SU-DHL-6 (cell line): ENCODE data around the gene TNFRSF4.

Source experiments
- H2AFZ ChIP-seq: fragments of 200-600 bp; sonication (generic); 2 replicates; pipeline ENCODE4 v1.6.1; 2014; ENCODE audit warnings: low read depth, mild to moderate bottlenecking, moderate library complexity, mixed read lengths, antibody characterized with exemption, low read length; ENCODE audit not compliant: severe bottlenecking
- H3F3A ChIP-seq: fragments of 200-600 bp; shearing (Covaris generic); 2 replicates; pipeline ENCODE4 v1.6.0; 2016; ENCODE audit warnings: antibody characterized with exemption, mild to moderate bottlenecking; ENCODE audit not compliant: insufficient read depth
- H3K27ac ChIP-seq: fragments of 200-600 bp; sonication (generic); 2 replicates; pipeline ENCODE4 v1.5.1; 2016; ENCODE audit warnings: low read depth, mild to moderate bottlenecking, low read length, moderate library complexity, mixed read lengths
- H3K27me3 ChIP-seq: fragments of 200-600 bp; sonication (generic), shearing (Covaris generic); 2 replicates; pipeline ENCODE4 v1.6.0; 2014; ENCODE audit warnings: mild to moderate bottlenecking, low read length
- H3K36me3 ChIP-seq: fragments of 200-600 bp; sonication (generic); 2 replicates; pipeline ENCODE4 v1.6.1; 2014; ENCODE audit warnings: mild to moderate bottlenecking, low read length, mixed read lengths
- H3K4me2 ChIP-seq: fragments of 300-600, 200-600 bp; shearing (Covaris generic), sonication (generic); 2 replicates; pipeline ENCODE4 v1.6.0; 2014; ENCODE audit warnings: low read length, low read depth, mild to moderate bottlenecking; ENCODE audit not compliant: poor library complexity, severe bottlenecking
- H3K4me3 ChIP-seq: fragments of 200-600 bp; sonication (generic); 2 replicates; pipeline ENCODE4 v1.5.1; 2014; ENCODE audit warnings: antibody characterized with exemption, low read length, mild to moderate bottlenecking, mixed read lengths; ENCODE audit not compliant: insufficient read depth, poor library complexity, severe bottlenecking
- H3K79me2 ChIP-seq: fragments of 200-600 bp; sonication (generic); 2 replicates; pipeline ENCODE4 v1.6.1; 2014; ENCODE audit warnings: mild to moderate bottlenecking, low read length, moderate library complexity; ENCODE audit not compliant: insufficient read depth
- H3K9ac ChIP-seq: fragments of 200-600 bp; sonication (generic); 2 replicates; pipeline ENCODE4 v1.7.0; 2014; ENCODE audit warnings: mild to moderate bottlenecking, low read length
- H3K9me2 ChIP-seq: fragments of 200-600 bp; sonication (generic); replicated peaks from 2 replicates; pipeline ENCODE4 v1.6.1; 2014; ENCODE audit warnings: low read length; ENCODE audit not compliant: insufficient read depth
- H3K9me3 ChIP-seq: fragments of 200-600 bp; sonication (generic); 2 replicates; pipeline ENCODE4 v1.6.1; 2014; ENCODE audit warnings: low read length, mixed read lengths; ENCODE audit not compliant: insufficient read depth
- H4K20me1 ChIP-seq: fragments of 200-600 bp; sonication (generic); 2 replicates; pipeline ENCODE4 v1.6.1; 2014; ENCODE audit warnings: low read depth, mild to moderate bottlenecking, antibody characterized with exemption, low read length, moderate library complexity, mixed read lengths
- EZH2phosphoT487 ChIP-seq: fragments of 200-600 bp; sonication (generic), shearing (Covaris generic); conservative IDR thresholded peaks from 2 replicates; pipeline ENCODE4 v1.6.1; 2018; ENCODE audit warnings: mild to moderate bottlenecking, antibody characterized with exemption, low read length, moderate library complexity, mixed read lengths
- TF ChIP-seq, protein P1 (sequence below): fragments of 200-600 bp; sonication (generic); IDR thresholded peaks from one replicate; pipeline ENCODE4 v1.5.1; 2017; ENCODE audit warnings: antibody characterized with exemption, mild to moderate bottlenecking, low read length, moderate library complexity; ENCODE audit not compliant: insufficient read depth, poor library complexity, severe bottlenecking

Gene TNFRSF4

DNA sequence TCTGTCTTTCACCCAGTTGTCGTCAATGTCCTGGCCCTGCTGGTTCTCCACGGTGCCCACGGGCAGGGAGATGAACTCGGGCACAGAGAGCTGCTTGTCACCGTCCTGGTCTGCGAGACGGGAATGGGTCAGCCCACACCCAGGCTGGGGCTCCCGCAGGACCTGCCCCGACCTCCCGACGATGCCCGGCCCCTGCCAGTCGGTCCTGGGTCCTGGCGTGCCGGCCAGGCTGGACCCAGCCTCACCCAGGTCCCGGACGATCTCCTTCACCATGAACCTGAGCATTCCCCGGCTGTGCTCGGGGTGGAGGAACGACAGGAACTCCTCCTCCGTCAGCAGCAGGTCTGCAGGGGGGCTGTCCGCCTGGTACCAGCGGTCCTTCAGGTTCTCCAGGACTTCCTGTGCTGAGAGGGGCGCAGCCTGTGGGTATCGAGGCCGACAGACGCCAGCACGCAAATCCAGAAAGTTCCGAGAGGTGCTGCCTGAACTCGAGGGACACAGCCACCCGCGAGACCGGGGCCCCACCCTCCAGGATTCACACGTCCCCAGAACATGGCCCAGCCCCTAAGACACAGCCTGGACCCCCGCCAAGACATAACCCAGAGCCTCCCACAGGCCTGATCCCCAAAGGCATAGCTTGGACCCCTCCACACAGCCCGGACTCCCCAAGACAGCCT, 4.7 kb upstream of the TNFRSF4 start:
- Histone ChIP-seq H4K20me1 (no peaks in the 10 kb centered on the region), H3K4me2 (no peak overlapping the region), H3K27me3 (no peaks in the 10 kb centered on the region), H3K36me3 (no peaks in the 10 kb centered on the region), H3K4me3 (no peak overlapping the region), H2AFZ (no peak overlapping the region), H3K27ac (no peak overlapping the region), H3K79me2 (no peaks in the 10 kb centered on the region), H3F3A (no peaks in the 10 kb centered on the region), H3K9me2 (no peaks in the 10 kb centered on the region), H3K9me3 (no peaks in the 10 kb centered on the region), H3K9ac (no peak overlapping the region)
- TF ChIP-seq EZH2phosphoT487: no peak
- TF ChIP-seq, protein P1, sequence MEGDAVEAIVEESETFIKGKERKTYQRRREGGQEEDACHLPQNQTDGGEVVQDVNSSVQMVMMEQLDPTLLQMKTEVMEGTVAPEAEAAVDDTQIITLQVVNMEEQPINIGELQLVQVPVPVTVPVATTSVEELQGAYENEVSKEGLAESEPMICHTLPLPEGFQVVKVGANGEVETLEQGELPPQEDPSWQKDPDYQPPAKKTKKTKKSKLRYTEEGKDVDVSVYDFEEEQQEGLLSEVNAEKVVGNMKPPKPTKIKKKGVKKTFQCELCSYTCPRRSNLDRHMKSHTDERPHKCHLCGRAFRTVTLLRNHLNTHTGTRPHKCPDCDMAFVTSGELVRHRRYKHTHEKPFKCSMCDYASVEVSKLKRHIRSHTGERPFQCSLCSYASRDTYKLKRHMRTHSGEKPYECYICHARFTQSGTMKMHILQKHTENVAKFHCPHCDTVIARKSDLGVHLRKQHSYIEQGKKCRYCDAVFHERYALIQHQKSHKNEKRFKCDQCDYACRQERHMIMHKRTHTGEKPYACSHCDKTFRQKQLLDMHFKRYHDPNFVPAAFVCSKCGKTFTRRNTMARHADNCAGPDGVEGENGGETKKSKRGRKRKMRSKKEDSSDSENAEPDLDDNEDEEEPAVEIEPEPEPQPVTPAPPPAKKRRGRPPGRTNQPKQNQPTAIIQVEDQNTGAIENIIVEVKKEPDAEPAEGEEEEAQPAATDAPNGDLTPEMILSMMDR: no peak

DNA sequence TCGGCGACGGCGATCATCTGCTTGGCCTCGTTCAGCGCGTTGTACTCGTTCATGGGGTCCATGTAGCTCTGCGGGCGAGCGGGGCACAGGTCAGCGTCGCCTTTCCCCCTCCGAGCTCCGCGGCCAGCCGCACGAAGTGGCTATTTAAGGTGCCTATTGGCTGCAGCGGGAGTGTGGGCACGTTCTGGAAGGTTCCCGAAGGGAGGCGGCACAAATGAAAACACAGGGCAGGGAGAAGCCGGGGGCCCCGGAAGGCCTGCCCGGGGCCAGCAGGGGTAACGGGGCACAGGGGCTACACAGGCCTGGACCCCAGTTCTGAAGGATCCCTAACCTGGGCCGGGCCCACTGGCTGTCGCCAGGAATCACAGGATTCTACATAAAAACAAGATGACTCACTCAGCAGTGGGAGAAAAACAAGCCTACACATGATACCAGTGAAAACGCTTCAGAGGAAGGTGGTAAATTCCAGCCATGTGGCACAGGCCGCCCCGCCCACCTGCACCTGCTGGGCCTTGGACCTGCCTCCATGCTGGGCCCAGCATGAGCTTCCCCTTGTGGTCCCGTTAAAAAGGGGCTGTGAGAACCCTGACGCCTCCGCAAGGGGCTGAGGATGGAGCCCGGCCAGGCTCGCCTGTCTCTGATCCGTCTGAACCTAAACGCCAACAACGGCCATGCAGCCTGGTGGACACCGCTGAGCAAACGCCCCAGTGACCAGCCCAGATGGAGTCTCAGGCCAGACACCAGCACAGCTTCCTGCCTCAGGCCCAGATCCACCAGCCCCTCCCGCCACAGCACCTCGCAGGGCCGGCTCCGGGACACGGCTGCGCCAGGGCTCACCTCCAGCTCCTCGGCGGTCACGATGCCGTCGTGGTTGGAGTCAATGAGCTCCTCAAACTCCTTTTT, 3.9 kb upstream of the TNFRSF4 start:
- Histone ChIP-seq H3K4me3 (no peak overlapping the region), H3K9me3 (no peaks in the 10 kb centered on the region), H3K9me2 (no peaks in the 10 kb centered on the region), H3F3A (no peaks in the 10 kb centered on the region), H4K20me1 (no peaks in the 10 kb centered on the region), H3K79me2 (no peaks in the 10 kb centered on the region), H2AFZ (no peak overlapping the region), H3K36me3 (no peaks in the 10 kb centered on the region), H3K9ac (no peak overlapping the region), H3K4me2 (no peak overlapping the region), H3K27me3 (no peaks in the 10 kb centered on the region), H3K27ac (no peak overlapping the region)
- TF ChIP-seq, protein P1: no peak
- TF ChIP-seq EZH2phosphoT487: no peak

DNA sequence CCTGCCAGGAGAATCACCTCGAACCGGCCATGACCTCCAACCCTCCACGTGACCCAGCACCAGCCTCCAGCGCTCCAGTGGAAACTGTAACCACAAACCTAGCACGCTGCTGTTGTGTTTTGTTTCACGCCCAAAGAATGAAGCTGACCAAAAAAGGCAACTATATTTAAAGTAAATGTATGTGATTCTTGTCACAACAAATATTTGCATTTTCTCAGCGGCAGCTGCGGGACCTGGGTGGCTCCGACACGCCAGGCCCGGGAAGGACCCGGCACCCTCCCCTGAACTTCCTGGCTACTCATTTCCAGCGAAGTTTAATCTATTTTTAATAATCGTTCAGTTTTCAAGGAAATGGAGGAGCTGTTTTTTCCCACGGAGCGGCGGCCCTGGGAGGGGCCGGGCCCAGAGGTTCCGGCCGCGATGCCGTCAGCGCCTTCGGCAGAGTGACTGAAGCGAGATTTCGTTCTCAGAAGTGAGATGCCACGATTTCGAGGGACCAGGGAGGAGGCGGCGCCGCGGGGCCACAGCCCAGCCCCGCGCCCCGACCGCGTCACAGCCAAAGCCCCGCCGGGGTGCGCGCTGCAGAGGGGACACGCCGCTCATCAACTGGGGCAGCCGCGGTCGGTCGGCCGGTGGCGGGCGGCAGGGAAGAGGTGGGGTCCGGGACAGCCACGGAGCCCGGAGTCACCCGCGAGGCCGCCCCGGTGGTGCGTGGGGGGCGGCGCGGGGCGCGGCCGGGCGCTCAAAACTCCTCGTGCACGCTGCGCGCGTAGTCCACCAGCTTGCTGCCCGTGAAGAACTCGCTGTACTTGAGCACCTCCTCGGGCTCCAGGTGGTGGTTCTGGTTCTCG, 3.0 kb upstream of the TNFRSF4 start:
- H3K36me3 ChIP-seq: no peaks in the 10 kb centered on the region

More for the DNA sequence above, 3.0 kb upstream of the TNFRSF4 start:
- Histone ChIP-seq H3K9ac (no peak overlapping the region), H3K4me2 (no peak overlapping the region), H3F3A (no peaks in the 10 kb centered on the region), H3K27ac (no peak overlapping the region), H3K27me3 (no peaks in the 10 kb centered on the region), H3K4me3 (no peak overlapping the region), H4K20me1 (no peaks in the 10 kb centered on the region), H3K79me2 (no peaks in the 10 kb centered on the region), H3K9me2 (no peaks in the 10 kb centered on the region), H2AFZ (no peak overlapping the region), H3K9me3 (no peaks in the 10 kb centered on the region)
- TF ChIP-seq EZH2phosphoT487: no peak
- TF ChIP-seq, protein P1: no peak
